ENCODE measurements around the gene PRKCH.

The PRKCH gene

DNA sequence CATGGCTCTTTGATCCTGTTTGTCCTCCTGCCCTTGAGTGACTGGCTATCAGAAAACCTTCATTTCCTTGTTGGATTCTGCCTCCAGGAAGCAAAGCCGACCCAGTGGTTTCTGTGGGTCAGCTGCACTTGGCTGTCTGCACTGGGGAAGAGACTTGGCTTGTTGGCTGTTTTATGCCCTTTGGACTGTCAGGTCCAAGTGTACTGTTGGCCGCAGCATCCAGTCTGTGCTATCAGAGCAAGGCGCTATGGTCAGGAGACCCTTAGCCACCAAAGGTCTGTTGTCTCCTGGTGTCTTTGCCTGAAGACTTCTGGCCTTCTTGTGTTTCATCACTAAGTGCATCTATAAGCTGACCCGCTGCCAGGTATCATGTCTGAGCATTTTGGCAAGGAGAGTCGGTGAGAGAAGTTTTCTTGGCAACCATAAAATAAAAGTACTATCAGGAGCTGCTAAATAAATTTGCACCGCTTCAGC, 196.6 kb downstream of the PRKCH start:
- no peaks in the 10 kb centered on the region for H3K27me3 ChIP-seq (ENCODE audit: control insufficient read depth, insufficient read depth, low read length)
- no CpG with 5 or more reads among the region's 6 CpGs for WGBS (ENCODE audit: insufficient coverage, insufficient read length)
- no peaks in the 10 kb centered on the region for H3K9me3 ChIP-seq (ENCODE audit: control insufficient read depth, insufficient read depth, low read length)
- no peak overlapping the region for H3K27ac ChIP-seq (ENCODE audit: low read length)
- no peaks in the 10 kb centered on the region for H3K36me3 ChIP-seq (ENCODE audit: control insufficient read depth, insufficient read depth, low read length)
- H3K4me3 ChIP-seq (ENCODE audit: low read length), result no peak overlapping the region
- no peak for DNase-seq (ENCODE audit: low read depth, low spot score)
- H3K4me1 ChIP-seq (ENCODE audit: control insufficient read depth, insufficient read depth, low read length), result no peaks in the 10 kb centered on the region

DNA sequence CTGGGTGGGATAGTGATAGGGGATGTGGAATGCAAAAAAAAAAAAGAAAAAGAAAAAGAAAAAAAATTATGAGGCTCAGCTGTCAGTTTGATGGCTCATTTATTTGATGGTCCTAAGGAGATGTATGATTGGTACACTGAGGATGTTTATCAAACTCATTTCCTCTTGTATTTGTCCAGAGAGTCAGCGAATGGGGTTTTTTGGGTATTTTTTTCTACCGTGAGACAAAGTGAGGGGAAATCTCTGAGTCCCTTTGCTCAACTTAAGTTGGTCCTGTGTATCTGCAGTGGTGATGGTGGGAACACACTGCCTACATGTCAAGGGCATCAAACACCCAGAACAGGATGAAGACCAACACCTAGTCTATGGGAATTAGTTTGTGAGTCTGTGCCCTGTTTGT, 197.0 kb downstream of the PRKCH start:
- H3K36me3 ChIP-seq (ENCODE audit: control insufficient read depth, insufficient read depth, low read length), result no peaks in the 10 kb centered on the region
- no peaks in the 10 kb centered on the region for H3K9me3 ChIP-seq (ENCODE audit: control insufficient read depth, insufficient read depth, low read length)
- WGBS (ENCODE audit: insufficient coverage, insufficient read length), result no CpG with 5 or more reads among the region's 2 CpGs
- no peak overlapping the region for H3K27ac ChIP-seq (ENCODE audit: low read length)
- no peak overlapping the region for H3K4me3 ChIP-seq (ENCODE audit: low read length)
- DNase-seq (ENCODE audit: low read depth, low spot score), result no peak
- H3K4me1 ChIP-seq (ENCODE audit: control insufficient read depth, insufficient read depth, low read length), result no peaks in the 10 kb centered on the region
- H3K27me3 ChIP-seq (ENCODE audit: control insufficient read depth, insufficient read depth, low read length), result no peaks in the 10 kb centered on the region

DNA sequence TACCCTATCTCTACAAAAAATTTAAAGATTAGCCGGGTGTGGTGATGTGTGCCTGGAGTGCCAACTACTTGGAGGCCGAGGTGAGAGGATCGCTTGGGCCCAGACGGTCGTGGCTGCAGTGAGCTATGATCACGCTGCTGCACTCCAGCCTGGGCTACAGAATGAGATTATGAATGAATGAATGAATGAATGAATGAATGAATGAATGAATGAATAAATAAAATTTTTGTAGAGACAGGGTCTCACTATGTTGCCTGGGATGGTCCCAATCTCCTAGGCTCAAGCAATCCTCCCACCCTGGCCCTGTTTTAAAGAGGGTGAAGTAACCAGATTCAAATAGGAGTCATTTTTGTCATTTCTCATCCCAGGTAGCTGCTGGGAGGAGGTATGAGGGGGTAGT, 197.7 kb downstream of the PRKCH start:
- WGBS (ENCODE audit: insufficient coverage, insufficient read length), result no CpG with 5 or more reads among the region's 6 CpGs
- no peaks in the 10 kb centered on the region for H3K9me3 ChIP-seq (ENCODE audit: control insufficient read depth, insufficient read depth, low read length)
- H3K27me3 ChIP-seq (ENCODE audit: control insufficient read depth, insufficient read depth, low read length), result no peaks in the 10 kb centered on the region
- H3K4me3 ChIP-seq (ENCODE audit: low read length), result no peak overlapping the region
- H3K36me3 ChIP-seq (ENCODE audit: control insufficient read depth, insufficient read depth, low read length), result no peaks in the 10 kb centered on the region
- no peak overlapping the region for H3K27ac ChIP-seq (ENCODE audit: low read length)
- DNase-seq (ENCODE audit: low read depth, low spot score), result no peak
- 0 out of 2 replicates have a peak, but pooled peaks cover 1% of the 10 kb centered on the region for H3K4me1 ChIP-seq (ENCODE audit: control insufficient read depth, insufficient read depth, low read length)

DNA sequence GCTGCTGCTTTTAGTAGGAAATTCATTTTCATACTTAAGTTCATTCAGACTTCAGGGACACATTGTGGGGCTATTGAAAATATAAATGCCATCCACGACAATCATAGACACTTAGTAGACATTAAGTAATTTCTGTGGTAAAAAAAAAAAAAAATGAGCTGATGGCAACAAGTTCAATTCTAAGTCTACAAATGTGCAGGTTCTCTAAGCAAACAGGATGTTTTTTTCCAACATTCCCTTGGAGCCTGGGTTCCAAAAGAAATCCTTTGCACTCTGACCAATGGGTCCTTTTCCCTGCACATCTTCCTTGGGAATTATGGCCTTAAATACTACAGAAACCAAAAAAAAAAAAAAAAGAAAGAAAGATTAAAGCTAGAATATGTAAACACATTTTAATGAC, 198.4 kb downstream of the PRKCH start:
- H3K4me1 ChIP-seq (ENCODE audit: control insufficient read depth, insufficient read depth, low read length), result 0 out of 2 replicates have a peak, but pooled peaks cover 1% of the 10 kb centered on the region
- H3K27ac ChIP-seq (ENCODE audit: low read length), result no peak overlapping the region
- no peak for DNase-seq (ENCODE audit: low read depth, low spot score)
- no peaks in the 10 kb centered on the region for H3K27me3 ChIP-seq (ENCODE audit: control insufficient read depth, insufficient read depth, low read length)
- no CpG with 5 or more reads among the region's 1 CpG for WGBS (ENCODE audit: insufficient coverage, insufficient read length)
- no peaks in the 10 kb centered on the region for H3K36me3 ChIP-seq (ENCODE audit: control insufficient read depth, insufficient read depth, low read length)
- no peak overlapping the region for H3K4me3 ChIP-seq (ENCODE audit: low read length)
- H3K9me3 ChIP-seq (ENCODE audit: control insufficient read depth, insufficient read depth, low read length), result no peaks in the 10 kb centered on the region

DNA sequence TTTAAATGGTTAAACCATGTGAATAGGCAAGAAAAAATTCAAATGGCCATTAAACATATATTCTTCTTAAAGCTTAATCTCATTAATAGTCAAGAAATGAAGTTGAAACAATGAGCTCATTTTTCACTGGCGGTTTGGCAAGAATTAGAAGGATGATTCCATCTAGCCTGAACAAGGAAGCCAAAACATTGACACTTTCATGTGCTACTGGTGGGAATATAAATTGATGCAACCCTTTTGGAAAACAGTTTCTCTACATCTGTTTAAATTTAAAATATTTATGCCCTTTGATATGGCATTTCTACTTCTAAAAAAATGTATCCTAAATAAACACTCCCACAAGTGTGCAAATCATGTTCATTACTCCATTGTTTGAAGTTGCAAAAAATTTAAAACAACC, 199.2 kb downstream of the PRKCH start:
- Histone ChIP-seq H3K27ac (ENCODE audit: low read length) (no peak overlapping the region), H3K27me3 (ENCODE audit: control insufficient read depth, insufficient read depth, low read length) (no peaks in the 10 kb centered on the region), H3K4me3 (ENCODE audit: low read length) (no peak overlapping the region), H3K9me3 (ENCODE audit: control insufficient read depth, insufficient read depth, low read length) (no peaks in the 10 kb centered on the region), H3K4me1 (ENCODE audit: control insufficient read depth, insufficient read depth, low read length) (0 out of 2 replicates have a peak, but pooled peaks cover 1% of the 10 kb centered on the region), H3K36me3 (ENCODE audit: control insufficient read depth, insufficient read depth, low read length) (no peaks in the 10 kb centered on the region)
- WGBS (ENCODE audit: insufficient coverage, insufficient read length), result no CpG with 5 or more reads among the region's 1 CpG
- no peak for DNase-seq (ENCODE audit: low read depth, low spot score)

DNA sequence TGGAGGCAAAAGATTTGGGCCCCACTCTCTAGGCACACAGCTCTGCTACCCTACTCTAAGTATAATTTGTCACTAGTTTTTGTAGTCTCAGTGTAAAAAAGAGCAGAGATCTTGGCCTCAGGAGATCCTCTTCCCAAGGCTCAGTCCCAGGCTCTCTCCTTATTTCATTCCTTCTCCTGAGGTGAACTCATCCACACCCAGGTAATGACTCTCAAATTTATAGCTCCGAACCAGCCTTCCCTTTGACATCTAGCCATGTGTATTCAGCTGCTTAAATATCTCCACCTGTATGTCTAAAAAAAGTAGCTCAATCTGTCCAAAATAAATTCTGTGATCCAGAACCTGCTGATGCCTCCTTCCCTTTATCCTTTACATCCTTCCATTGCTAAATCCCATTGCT, 200.4 kb downstream of the PRKCH start:
- no CpG with 5 or more reads among the region's 1 CpG for WGBS (ENCODE audit: insufficient coverage, insufficient read length)

DNA sequence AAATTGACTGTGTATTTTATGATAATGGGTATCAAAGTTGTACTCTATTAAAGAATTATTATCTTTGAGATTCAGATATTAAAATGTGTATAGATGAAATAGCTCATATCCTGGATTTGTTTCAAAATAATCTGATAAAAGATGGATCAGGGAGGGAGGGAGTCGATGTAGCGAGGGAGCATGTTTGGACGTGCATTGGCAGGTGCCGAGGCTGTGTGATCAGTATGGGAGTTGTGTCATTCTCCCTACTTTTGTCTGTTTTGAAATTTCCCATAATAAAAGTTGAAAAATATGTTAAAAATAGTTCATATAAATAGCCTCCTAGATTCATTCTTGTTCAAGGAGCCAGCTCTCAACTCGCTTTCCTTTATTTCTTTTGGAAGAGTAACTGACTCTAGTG, 202.4 kb downstream of the PRKCH start:
- Histone ChIP-seq H3K36me3 (ENCODE audit: control insufficient read depth, insufficient read depth, low read length) (no peaks in the 10 kb centered on the region), H3K27ac (ENCODE audit: low read length) (no peak overlapping the region), H3K4me3 (ENCODE audit: low read length) (no peak overlapping the region), H3K4me1 (ENCODE audit: control insufficient read depth, insufficient read depth, low read length) (peaks cover 5% of the 10 kb centered on the region; the same call in 1 of the 2 replicates), H3K27me3 (ENCODE audit: control insufficient read depth, insufficient read depth, low read length) (no peaks in the 10 kb centered on the region), H3K9me3 (ENCODE audit: control insufficient read depth, insufficient read depth, low read length) (no peaks in the 10 kb centered on the region)
- WGBS (ENCODE audit: insufficient coverage, insufficient read length), result no CpG with 5 or more reads among the region's 5 CpGs
- no peak for DNase-seq (ENCODE audit: low read depth, low spot score)

More for the DNA sequence above, 200.4 kb downstream of the PRKCH start:
- Histone ChIP-seq H3K4me3 (ENCODE audit: low read length) (no peak overlapping the region), H3K4me1 (ENCODE audit: control insufficient read depth, insufficient read depth, low read length) (peaks cover 3% of the 10 kb centered on the region; the same call in 1 of the 2 replicates), H3K9me3 (ENCODE audit: control insufficient read depth, insufficient read depth, low read length) (no peaks in the 10 kb centered on the region), H3K27me3 (ENCODE audit: control insufficient read depth, insufficient read depth, low read length) (no peaks in the 10 kb centered on the region), H3K36me3 (ENCODE audit: control insufficient read depth, insufficient read depth, low read length) (no peaks in the 10 kb centered on the region), H3K27ac (ENCODE audit: low read length) (no peak overlapping the region)
- no peak for DNase-seq (ENCODE audit: low read depth, low spot score)

DNA sequence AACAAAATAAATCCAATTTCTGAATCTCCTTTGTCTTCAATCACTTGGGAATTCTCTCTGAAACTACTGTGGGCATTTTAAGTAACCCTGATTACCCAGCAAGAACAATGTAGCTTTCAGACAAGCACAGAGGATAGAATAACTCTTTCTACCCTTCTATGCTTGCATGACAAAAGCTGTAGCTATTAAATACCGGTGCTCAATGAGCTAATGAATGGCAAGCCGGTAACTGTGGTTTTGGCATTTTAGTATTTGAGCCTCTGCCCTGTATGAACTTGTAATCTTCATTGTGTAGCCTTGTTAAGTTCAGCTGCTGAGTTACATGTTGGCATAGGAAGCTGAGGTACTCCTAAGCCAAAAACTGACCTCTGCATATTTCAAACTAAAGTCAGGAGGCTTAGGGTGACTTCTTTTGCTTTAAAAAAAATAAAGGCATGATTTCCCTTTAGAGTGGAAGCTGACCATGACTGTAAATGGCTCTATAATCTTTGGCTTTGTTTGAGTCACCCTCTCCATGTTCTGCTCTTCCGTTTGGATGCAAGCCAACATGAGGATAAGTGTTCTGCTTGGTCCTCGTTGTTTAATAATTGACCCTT, 202.9 kb downstream of the PRKCH start:
- DNase-seq (ENCODE audit: low read depth, low spot score), result no peak
- peaks cover 5% of the 10 kb centered on the region; the same call in 1 of the 2 replicates for H3K4me1 ChIP-seq (ENCODE audit: control insufficient read depth, insufficient read depth, low read length)
- no peak overlapping the region for H3K27ac ChIP-seq (ENCODE audit: low read length)
- WGBS (ENCODE audit: insufficient coverage, insufficient read length), result no CpG with 5 or more reads among the region's 4 CpGs
- H3K9me3 ChIP-seq (ENCODE audit: control insufficient read depth, insufficient read depth, low read length), result no peaks in the 10 kb centered on the region
- H3K36me3 ChIP-seq (ENCODE audit: control insufficient read depth, insufficient read depth, low read length), result no peaks in the 10 kb centered on the region
- H3K27me3 ChIP-seq (ENCODE audit: control insufficient read depth, insufficient read depth, low read length), result no peaks in the 10 kb centered on the region
- H3K4me3 ChIP-seq (ENCODE audit: low read length), result no peak overlapping the region

DNA sequence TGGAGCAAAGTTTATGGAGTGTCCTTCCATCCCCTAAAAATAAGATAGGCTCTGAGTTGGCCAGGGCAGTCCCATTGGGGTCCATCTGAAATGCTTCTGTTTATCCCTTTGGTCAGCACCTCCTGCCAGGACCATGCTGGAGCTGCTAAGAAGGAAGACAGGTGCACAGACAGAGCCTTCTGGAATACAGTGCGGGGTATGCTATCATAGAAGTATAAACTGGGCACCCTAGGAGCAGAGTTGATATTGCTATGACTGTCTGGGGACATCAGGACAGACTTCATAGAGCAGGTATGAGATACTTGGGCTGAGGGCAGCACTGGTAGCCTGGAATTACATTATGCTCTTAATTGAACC, 203.5 kb downstream of the PRKCH start:
- Histone ChIP-seq H3K9me3 (ENCODE audit: control insufficient read depth, insufficient read depth, low read length) (no peaks in the 10 kb centered on the region), H3K4me3 (ENCODE audit: low read length) (no peak overlapping the region), H3K27ac (ENCODE audit: low read length) (no peak overlapping the region), H3K4me1 (ENCODE audit: control insufficient read depth, insufficient read depth, low read length) (peaks cover 5% of the 10 kb centered on the region; the same call in 1 of the 2 replicates), H3K36me3 (ENCODE audit: control insufficient read depth, insufficient read depth, low read length) (no peaks in the 10 kb centered on the region), H3K27me3 (ENCODE audit: control insufficient read depth, insufficient read depth, low read length) (no peaks in the 10 kb centered on the region)
- no CpG with 5 or more reads among the region's 1 CpG for WGBS (ENCODE audit: insufficient coverage, insufficient read length)
- no peak for DNase-seq (ENCODE audit: low read depth, low spot score)

DNA sequence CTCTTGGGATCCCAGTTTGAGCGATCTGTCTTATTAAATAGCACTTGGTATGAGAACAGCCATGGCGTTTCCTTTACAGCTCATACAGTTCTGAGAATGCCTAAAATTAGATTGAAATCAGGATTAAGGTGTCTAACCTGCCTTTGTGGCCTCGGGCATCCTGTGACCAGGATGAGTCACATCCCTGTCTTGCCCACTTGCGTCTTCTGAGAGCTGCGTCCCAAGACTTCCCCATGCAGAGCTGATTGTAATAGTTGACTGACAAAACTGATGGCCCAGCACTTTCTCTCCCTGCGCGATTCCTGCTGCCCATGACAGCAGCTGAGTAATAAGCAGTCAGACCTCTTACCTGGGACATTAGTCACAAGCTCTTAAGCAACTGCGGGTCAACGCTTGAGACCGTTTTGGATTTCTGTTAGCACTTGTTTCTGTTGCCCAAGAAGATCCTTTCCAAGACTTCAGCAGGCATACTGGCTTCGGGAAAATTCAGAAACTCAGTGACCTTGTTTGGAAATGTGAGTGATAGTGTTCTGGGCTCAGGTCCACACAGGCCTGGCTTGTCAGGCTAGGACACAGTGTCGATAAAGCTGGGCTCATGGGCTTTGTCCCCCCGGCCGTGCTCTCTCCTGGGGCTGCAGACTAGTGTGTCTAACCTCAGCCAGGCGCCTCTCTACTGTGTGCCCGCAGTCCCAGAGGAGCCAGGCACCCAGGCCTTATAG, 204.1 kb downstream of the PRKCH start:
- Histone ChIP-seq H3K4me1 (ENCODE audit: control insufficient read depth, insufficient read depth, low read length) (peaks cover 5% of the 10 kb centered on the region; the same call in 1 of the 2 replicates), H3K27ac (ENCODE audit: low read length) (no peak overlapping the region), H3K4me3 (ENCODE audit: low read length) (no peak overlapping the region), H3K36me3 (ENCODE audit: control insufficient read depth, insufficient read depth, low read length) (no peaks in the 10 kb centered on the region), H3K9me3 (ENCODE audit: control insufficient read depth, insufficient read depth, low read length) (no peaks in the 10 kb centered on the region), H3K27me3 (ENCODE audit: control insufficient read depth, insufficient read depth, low read length) (no peaks in the 10 kb centered on the region)
- no CpG with 5 or more reads among the region's 16 CpGs for WGBS (ENCODE audit: insufficient coverage, insufficient read length)
- DNase-seq (ENCODE audit: low read depth, low spot score), result no peak
